Fibroblast of lung (primary cell): ENCODE results near the gene PHACTR2.

Experiments
- EZH2 ChIP-seq: IDR thresholded peaks from 2 replicates; pipeline ENCODE4 v1.5.1; 2012; ENCODE audit warnings: low read length, control low read depth, mild to moderate bottlenecking; ENCODE audit errors: missing control alignments
- TF ChIP-seq, protein P1 (sequence below), 2 donors: IDR thresholded peaks in 1 of 2; conservative IDR thresholded peaks in 1 of 2; 1 replicate in 1 of 2; 2 replicates in 1 of 2; pipeline ENCODE4 v1.5.1; 2011 to 2012; ENCODE audit warnings: low read length in 2 of 2, control low read depth in 1 of 2, inconsistent platforms in 1 of 2, low read depth in 1 of 2, mild to moderate bottlenecking in 1 of 2

DNA sequence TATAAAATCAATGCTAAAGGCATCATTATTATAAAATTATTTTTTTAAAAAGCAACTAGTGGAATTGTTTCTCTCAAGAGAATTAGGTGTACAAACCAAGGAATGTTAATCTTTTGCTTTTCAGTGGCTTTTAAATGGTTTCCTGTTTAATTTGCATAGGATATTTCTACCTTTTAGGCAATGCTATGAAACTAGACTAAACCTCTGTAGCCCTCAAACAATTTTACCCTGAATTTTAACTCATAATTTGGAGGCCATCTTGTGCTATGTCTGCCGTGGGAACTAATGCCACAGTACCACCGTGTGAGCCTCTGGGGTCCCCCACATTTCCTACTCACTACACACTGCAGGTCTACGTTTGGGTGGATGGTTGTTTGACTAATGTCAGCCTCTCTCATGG lies 20.6 kb downstream of the PHACTR2 start:
- TF ChIP-seq EZH2, result no peak
- TF ChIP-seq, protein P1, sequence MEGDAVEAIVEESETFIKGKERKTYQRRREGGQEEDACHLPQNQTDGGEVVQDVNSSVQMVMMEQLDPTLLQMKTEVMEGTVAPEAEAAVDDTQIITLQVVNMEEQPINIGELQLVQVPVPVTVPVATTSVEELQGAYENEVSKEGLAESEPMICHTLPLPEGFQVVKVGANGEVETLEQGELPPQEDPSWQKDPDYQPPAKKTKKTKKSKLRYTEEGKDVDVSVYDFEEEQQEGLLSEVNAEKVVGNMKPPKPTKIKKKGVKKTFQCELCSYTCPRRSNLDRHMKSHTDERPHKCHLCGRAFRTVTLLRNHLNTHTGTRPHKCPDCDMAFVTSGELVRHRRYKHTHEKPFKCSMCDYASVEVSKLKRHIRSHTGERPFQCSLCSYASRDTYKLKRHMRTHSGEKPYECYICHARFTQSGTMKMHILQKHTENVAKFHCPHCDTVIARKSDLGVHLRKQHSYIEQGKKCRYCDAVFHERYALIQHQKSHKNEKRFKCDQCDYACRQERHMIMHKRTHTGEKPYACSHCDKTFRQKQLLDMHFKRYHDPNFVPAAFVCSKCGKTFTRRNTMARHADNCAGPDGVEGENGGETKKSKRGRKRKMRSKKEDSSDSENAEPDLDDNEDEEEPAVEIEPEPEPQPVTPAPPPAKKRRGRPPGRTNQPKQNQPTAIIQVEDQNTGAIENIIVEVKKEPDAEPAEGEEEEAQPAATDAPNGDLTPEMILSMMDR (conservative IDR thresholded peaks at IDR 0.05 in 1 of 2, IDR thresholded peaks at IDR 0.05 in 1 of 2; ENCODE audit: low read depth in 1 of 2, low read length in 2 of 2), result no peak
